HG03432 (cell line): Measurements from ENCODE around the gene ROR1.

Experiments
- ATAC-seq: cut with Tn5 transposase; IDR thresholded peaks from one replicate; pipeline ENCODE4 v1.9.1; 2021; ENCODE audit warnings: mild to moderate bottlenecking, moderate library complexity; ENCODE audit not compliant: unreplicated experiment

Gene ROR1

DNA sequence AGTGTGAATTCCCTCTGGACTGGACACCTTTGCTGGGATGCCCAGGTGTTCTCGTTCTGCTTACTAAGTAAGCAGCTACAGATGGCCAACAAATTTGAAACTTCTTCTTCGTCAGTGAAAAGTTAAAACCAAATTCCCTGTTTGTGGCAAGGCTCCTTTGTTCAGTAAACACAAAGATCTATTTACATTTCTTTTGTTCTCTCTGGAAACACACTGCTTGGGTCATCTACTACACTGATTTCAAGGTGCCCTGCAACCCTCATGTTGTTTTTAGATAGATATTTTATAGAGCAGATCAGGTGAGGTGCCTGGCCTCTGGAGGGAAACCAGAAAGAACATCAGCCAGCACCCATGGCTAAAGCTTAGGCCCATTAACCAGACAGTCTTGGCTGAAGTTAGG lies 272.4 kb downstream of the ROR1 start:
- no peak for ATAC-seq

DNA sequence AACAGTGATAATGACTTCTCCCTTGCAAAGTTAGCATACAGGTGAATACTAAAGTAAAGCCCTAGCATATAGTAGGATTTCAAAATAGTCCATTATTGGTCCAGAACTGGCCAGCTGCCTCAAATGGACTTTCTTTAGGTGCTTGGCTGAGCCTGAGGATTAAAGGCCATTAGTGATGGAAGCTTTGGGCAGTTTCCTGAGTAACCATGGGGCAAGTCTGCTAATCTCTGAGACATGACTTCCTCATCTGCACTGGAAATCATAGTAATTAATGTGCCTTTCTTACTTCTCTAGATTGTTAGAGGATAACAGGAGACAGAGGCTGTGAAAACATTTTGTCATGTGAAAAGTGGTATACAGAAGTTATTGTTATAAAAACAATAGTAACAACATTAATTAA lies 273.1 kb downstream of the ROR1 start:
- no peak for ATAC-seq

DNA sequence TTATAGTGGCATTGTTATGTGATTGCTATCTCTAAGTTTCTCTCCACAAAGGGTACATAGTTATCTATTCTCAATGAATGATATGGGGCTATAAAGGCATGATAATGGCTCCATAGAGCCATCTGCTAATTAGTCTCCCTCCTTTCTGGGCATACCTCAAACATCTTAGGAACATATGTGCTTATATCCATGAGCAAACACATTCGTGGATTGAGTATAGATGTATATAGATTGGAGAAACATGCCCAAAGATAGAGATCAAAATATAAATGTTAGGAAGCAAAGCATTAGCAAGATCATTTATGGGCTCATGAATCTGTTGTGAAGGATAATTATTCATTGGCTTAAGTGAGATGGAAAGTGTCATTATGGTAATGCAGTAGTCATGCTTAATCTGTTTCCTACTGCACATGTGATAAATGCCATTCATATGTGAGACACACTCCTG lies 273.8 kb downstream of the ROR1 start:
- no peak for ATAC-seq

DNA sequence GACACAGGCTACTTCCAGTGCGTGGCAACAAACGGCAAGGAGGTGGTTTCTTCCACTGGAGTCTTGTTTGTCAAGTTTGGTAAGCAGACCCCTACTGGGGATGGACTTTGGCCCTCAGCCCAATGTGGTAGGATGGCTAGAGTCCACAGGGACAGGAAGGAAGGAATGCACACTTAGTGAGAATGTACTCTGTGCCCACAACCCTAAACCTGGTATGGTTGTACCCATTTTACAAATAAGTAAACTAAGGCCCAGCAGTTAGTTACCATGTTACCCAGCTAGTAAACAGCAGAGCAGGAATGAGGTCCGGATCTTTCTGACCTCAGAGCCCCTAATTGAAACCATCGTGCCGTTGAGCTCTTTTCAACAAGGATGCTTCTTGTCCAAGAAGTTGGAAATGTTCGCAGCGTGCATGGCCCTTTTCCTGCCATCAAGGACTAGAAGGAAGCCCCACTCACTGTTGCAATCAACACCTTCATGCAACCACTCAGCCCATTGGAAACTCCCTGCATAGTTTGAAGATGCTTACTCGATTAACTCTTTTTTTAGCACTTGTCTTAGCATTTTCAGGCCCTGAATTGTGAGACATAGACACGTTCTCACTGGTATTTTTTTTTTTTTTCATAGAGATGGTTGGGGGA lies 276.2 kb downstream of the ROR1 start:
- ATAC-seq = no peak

DNA sequence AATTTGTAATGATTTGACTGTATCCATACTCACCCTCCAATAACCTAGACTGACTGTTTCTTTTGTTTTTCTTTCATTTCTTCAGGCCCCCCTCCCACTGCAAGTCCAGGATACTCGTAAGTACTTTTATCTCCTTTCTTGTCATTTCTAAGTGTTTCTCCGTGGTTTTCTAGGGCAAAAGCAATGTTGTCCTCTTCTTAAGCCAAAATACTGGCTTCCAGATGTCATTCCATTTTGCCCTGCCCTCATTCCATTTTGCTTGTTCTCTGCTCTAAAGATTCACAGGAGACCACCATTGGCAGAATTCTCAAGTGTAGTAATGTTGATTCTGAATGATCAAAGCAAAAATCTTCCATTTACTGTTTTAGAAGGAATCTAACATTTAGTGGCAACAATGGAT lies 276.8 kb downstream of the ROR1 start:
- no peak for ATAC-seq

DNA sequence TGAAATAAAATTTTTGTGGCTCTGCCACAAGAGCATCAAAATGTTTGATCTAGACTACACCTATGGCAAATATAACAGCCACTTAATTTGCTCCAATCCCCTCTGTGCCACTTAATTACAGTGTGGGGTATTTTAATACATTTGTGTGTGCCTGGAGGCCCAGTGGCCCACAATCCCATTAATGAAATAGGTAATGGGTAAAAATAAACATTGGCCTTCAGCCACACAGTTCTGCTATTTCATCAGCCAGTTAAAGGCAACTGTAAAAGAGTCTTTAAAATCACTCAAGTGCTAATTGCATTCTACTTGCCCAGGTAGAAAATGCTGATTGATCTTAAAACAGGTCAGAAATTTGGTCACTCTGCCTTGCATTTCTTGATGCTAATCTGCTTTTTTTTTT lies 278.0 kb downstream of the ROR1 start:
- no peak for ATAC-seq

DNA sequence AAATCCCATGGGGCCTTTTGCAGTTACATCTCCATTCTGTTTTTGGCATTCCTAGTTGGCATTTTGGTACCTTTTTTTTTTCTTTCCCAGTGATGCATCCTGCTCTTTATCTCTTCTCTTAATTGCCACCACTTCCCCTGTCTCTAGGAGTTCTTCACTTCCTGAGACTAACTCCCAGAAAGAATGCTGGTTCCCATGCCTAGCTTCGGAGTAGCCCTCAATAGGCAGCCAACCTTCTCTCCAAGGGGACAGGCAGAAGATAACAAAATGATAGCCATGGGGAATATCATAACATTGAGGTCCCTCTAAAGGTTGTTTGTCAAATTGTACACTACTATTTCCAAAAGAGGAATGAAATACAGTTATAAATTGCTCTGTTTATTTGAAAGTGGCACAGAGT lies 279.0 kb downstream of the ROR1 start:
- ATAC-seq = no peak

DNA sequence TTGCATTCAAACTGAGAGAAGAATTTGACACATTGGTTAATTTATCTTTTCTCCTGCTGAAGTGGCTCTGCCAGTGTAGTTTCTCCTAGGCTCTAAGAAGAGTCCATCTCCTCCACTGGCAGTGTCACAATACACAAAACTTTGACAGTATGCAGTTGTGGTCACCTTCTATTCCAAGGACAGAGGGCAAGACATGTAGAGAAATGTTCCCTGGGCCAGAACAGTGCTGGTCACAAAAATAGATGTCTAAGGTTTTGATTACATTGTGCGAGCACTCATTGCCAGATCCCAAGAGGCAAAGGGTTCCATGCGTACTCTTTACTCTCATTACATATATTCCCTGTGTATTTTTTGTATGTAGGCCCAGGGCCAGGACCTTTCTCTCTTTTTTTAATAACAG lies 281.5 kb downstream of the ROR1 start:
- no peak for ATAC-seq

DNA sequence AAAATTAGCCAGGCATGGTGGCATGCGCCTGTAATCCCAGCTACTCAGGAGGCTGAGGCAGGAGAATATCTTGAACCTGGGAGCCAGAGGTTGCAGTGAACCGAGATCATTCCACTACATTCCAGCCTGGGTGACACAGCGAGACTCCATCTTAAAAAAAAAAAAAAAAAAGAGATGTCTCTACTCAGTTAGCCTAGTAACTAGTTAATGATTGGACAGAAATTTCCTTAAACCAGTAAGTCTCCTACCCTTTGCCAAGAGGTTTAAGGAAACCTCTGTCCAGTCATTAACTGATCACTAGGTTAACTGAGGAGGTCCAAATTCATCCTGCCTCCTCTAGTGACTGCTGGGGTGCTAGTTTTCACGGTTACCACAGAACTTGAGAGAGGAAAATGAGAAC lies 285.7 kb downstream of the ROR1 start:
- ATAC-seq = no peak

DNA sequence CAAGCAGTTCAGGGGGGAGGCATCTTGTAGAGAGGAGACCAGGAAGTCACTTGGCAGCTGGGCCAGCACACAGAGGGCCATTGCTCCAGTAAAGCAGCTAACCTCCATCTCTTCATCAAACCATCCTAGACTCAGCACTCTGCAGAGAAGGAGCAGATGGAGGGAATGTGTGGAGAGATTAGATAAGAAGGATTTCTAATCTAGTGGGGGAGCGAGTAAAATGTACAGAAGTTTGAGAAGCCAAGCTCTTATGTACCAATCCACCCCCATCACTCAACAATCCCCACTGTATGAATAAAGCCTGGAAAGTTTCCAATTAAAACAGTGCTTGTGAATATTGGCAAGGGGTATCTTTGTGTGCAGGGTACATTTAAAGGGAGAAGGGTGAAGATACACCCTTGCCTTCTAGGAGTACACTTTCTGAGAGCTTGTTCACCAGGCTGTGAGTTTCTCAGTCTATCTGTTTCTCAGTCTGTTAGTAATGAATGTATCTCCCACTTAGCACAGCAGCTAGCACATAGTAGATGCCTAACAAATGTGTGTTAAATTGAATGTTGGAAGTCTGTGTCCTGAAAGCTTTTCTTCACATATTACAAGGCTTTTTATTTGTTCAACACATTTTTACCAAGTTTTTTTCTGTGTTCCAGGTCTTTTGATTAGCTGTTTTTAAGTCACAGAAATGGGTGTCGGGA lies 286.9 kb downstream of the ROR1 start:
- no peak for ATAC-seq

DNA sequence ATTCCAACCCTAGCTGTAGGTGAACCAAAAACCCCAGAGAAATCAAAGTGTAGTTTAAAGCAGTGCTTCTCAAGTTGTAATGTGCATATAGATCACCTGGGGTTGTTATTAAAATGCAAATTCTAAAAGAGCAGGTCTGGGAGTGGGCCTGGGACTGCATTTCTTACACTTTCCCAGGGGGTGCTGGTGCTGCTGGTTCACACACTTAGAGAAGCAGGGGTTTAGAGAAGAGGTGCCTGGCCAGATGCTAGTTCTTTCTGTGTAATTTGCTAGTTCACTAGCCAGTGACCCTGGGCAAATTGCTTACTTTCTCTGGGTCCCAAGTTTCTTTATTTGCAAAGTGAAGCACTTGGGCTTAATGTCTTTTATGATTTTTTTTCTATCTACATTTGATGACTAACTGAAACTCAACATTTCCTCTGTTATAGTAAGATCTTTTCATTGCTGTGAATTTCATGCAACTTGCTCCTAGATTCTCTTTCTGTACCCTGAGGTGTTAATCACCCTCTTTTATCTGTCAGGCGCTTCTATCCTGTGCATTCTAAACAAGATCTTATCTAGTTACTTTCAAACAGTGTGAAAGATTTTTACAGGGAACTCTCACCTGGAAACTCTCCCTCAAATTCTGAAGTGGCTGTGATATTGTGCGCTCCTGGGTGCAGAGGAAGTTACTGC lies 287.8 kb downstream of the ROR1 start:
- no peak for ATAC-seq

DNA sequence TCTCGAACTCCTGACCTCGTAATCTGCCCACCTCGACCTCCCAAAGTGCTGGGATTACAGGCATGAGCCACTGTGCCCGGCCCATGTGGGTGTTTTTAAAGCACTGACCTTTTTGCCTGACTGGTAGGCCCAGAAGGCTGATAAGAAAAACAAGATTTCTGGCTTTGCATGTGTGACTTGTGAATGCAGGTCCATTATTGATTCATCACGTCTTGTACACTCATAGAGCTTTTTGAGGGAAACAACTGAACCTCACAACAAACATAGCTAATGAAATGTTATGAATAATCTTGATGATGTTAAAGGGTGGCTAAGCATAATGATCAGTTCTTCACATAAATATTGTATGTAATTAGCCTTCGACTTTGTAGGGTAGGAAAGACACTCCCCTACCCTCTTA lies 288.7 kb downstream of the ROR1 start:
- ATAC-seq = no peak

DNA sequence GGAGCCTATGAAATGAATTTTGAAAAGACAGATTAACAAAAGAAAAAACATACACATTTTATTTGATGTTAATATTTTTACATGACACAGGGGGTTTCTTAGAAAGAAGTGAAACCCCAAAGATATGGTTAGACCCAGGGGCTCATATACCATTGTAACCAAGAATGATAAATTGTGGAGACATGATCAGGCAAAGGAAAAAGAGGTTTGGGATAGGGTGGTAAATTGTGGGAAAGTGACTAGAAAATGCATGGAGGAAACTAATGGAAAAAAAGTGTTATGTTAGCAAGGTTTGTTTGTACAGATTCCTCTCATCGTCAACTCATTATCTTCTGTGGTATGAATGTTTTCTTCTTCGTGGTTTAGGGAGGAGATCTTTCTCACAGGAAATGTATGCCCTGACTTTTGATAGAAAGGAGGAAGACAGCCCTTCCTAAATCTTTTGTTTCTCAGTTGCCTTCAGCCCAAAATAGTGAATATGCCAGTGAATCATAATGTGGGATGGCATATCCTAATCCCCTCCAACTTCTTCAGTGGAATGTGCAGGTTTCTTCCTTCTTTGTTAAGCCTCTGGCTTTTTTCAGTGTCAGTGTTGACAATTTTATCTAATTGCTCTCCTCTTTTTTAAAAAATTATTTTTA lies 289.2 kb downstream of the ROR1 start:
- no peak for ATAC-seq

DNA sequence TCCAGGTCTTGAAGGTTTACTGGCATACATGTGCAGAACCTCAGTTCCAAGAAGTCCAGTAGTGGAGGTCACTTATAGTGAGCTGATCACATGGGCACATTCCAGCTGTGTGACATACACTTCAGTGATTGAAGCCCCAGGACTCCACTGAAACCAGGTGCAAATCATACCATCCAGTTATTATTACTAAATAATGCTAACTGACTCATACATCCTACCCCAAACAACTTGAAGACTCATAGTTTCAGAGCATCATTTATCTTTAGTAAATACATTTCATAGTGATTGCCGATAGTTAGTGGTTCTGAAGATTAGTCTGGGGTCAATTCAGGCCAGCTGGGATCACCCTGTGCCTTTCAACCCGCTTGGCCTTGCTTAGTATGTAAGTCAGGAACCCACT lies 291.8 kb downstream of the ROR1 start:
- no peak for ATAC-seq

DNA sequence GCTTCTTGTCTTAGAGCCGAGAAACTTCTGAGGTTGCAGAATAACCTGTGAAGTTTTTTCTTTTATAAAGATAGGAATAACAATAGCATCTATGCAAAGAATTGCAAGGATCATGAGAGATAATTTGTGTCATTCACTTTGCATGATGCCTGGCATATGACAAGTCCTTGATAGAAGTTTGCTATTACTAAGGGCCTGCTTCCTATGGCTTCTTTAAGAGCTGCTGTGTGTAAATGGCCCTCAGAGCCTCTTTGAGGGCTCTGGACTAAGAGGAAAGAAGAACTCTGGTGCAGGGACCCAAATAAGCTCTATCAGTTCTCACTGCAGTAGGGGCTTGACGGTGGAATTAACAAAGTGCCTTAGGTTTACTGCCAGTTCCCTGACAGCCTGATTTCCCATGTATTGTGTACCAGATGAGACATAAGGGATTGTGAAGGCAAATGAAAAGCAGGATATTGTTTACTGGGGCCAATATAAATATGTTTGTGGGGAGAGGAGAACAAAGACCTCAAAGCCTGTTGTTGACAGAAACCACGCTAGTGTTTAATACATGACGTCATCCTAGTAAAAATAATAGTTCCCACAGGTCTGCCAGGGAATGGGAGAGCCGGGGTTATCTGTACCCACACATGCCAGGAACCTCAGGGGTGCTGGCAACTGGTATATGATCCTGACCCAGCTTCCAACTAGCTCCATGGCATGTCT lies 298.4 kb downstream of the ROR1 start:
- ATAC-seq = no peak

DNA sequence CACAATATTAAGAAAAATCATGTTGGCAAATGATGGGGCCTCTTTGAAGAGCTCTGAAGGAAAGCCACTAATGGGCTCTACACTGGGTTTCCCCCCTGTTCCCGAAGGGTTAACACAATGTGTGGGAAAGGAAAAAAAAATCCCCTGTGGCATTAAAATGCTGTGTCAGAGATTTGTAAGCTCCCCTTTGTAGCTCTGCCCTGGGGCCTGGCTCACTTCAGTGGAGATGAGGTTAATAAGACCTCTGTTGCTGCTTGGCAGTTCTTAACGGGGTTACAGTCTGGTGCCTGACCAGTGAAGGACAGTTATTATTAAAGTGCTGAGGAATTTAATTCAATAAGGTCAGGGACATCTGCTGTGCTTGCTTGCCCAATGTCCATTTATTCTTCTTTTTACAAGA lies 299.9 kb downstream of the ROR1 start:
- no peak for ATAC-seq

DNA sequence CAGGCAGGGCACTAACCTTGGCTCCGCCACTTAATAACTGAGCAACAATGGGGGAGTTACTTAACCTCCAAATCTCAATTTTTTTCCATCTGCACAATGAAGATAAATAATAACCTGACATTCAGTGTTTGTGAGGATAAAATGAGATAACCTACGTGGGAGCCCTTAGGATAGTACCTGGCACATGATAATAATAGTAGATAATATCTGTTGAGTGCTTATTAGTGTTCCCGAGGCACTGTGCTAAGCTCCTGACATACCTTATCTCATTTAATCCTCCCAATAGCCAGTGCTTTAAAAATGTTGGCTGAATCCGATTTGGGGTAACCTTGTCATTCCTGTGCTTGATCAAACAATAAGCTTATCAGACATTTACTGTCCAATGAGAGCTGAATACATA lies 300.9 kb downstream of the ROR1 start:
- no peak for ATAC-seq

DNA sequence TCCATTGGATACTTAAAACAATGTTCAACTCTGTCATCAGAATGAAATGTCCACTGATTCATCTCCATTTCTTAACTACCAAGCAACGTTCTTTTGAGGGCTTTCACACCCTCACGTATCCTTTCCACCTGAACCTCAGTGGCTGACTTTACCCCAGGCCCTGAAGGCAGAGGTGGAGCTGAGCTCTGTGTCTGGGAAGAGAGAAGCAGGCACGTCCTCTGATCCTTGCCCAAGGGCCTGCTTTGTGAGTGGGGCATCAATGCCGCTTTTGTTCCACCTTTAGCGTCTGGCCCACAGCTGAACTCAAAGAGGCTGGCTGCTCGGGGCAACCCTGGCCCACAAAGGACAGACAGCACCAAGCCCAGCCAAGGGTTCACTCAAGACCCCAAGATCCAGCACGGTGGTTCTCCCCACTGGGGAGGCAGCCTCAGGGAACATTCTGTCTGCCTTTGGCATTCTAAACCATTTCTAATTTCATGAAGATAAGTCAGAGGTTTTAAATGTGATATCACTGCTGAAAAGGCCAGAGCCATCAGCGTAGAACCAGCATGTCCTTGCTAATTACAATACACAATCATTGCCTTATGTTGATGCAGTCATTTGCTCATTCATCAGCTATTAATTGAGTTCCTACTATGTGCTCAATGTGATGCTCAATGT lies 303.6 kb downstream of the ROR1 start:
- ATAC-seq = no peak

DNA sequence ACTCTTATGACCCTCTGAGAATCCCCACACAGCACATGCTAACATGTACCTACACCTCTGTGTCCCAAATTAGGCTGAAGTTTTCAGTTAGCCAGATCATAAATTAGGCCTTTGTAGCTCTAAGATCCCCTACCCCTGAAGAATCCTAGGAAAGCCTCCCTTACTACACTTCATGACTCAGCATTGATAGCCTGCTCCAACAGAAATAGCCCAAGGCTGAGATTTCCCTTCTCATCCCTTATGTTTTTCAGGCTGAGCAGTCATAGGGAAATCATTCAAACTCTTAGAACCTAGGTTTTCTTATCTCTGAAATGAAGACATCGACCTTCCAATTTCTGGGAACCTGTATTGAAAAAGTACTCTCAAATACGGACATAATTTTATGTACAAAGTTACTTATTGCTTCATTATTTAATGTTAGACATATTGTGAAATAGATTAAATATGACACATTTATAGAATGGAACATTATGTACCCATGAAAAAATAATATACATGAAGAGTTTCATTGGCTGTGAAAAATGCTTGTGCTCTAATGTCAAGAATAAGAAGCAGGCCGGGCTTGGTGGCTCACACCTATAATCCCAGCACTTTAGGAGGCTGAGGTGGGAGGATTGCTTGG lies 307.2 kb downstream of the ROR1 start:
- no peak for ATAC-seq

DNA sequence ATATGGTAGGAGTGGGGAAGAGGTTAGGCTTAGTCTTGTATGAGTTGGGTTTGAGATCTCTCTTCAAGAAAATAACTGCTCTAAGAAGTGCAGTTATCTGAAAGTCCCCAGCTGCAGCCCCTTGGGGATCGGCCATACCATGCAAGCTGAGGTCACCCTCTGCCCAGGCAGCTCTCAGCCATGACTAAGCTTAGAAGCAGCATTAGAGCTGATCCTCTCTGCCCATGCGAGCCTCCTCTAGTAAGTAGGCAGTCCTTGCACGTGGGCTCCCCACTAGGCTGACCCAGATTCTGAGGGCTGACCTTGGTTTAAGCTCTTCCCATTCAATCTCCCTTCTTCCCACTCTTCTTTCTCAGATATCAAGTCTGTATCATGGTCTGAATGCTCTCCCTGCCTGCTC lies 308.6 kb downstream of the ROR1 start:
- ATAC-seq = no peak
